ENCODE results near the gene IL12RB2. TPM values are rescaled to one million over a fixed set of nuclear protein-coding genes. Genes with fewer than 3 reads are reported as not detected.
"Not testable (repeated sequence)": the region's sequence is repeated elsewhere in the genome, so short reads cannot be mapped to it uniquely, and the experiment has no call there.

The IL12RB2 gene
- total and polyA plus RNA-seq, 3 experiments from 2014 or later: 6.8 to 35.1 (median 32.8) TPM

- peaks cover 0 to 36% (median 10%) of the 10 kb centered on the region in 3 donors for H3K36me3 Mint-ChIP-seq
- H3K9me3 Mint-ChIP-seq: no peaks in the 10 kb centered on the region
- H3K4me3 ChIP-seq (ENCODE audit: low read length): no peak overlapping the region
- H3K27ac Mint-ChIP-seq: peak overlapping the region in 1 of 8 donors; percentile 22
- H3K27me3 Mint-ChIP-seq: no peaks in the 10 kb centered on the region
- H3K4me1 ChIP-seq (ENCODE audit: insufficient read depth, low read length): no peaks in the 10 kb centered on the region
- H3K4me1 Mint-ChIP-seq: peaks cover 12 to 17% (median 16%) of the 10 kb centered on the region in 3 donors
- H3K4me3 Mint-ChIP-seq: no peak overlapping the region
- POLR2A ChIA-PET: no interaction called here
- H3K27me3 ChIP-seq (ENCODE audit: insufficient read depth, low read length, poor library complexity, severe bottlenecking): no peaks in the 10 kb centered on the region
- no peak overlapping the region for H3K27ac ChIP-seq (ENCODE audit: low read depth, low read length)
- H3K36me3 ChIP-seq (ENCODE audit: insufficient read depth, low read length): peaks cover 4% of the 10 kb centered on the region
- CTCF ChIA-PET: no interaction called here
- no peaks in the 10 kb centered on the region for H3K9me3 ChIP-seq (ENCODE audit: low read length)
- no peak for DNase-seq
Measured at GRCh38 chr1:67407498-67407897, 99.8 kb downstream of the IL12RB2 start.

- H3K9me3 ChIP-seq (ENCODE audit: low read length): no peaks in the 10 kb centered on the region
- no peak for DNase-seq
- H3K27ac Mint-ChIP-seq: peak overlapping the region in 6 of 8 donors; percentile 1 to 65 (median 24)
- H3K4me3 ChIP-seq (ENCODE audit: low read length): no peak overlapping the region
- peaks cover 12 to 17% (median 16%) of the 10 kb centered on the region in 3 donors for H3K4me1 Mint-ChIP-seq
- peaks cover 0 to 40% (median 10%) of the 10 kb centered on the region in 3 donors for H3K36me3 Mint-ChIP-seq
- H3K4me3 Mint-ChIP-seq: no peak overlapping the region
- no peaks in the 10 kb centered on the region for H3K9me3 Mint-ChIP-seq
- peaks cover 7% of the 10 kb centered on the region for H3K36me3 ChIP-seq (ENCODE audit: insufficient read depth, low read length)
- no peaks in the 10 kb centered on the region for H3K27me3 ChIP-seq (ENCODE audit: insufficient read depth, low read length, poor library complexity, severe bottlenecking)
- H3K27ac ChIP-seq (ENCODE audit: low read depth, low read length): no peak overlapping the region
- ChIA-PET CTCF (interaction anchor here (0.6 to 1.4 kb wide), 2 partner anchors 64 to 112 kb away, joined by 3 read pairs; no protein-coding TSS in a partner anchor), POLR2A (interaction anchor here (1.4 kb wide), 1 partner anchor 22 kb away, joined by 4 read pairs; the partner anchor contains the start of gene SERBP1)
- H3K4me1 ChIP-seq (ENCODE audit: insufficient read depth, low read length): no peaks in the 10 kb centered on the region
- no peaks in the 10 kb centered on the region for H3K27me3 Mint-ChIP-seq
Measured at GRCh38 chr1:67408148-67408547, 100.5 kb downstream of the IL12RB2 start.

GRCh38 chr1:67413101-67413500 lies 105.4 kb downstream of the IL12RB2 start:
- H3K27me3 Mint-ChIP-seq; DNase-seq; H3K4me1 ChIP-seq (ENCODE audit: insufficient read depth, low read length); H3K27me3 ChIP-seq (ENCODE audit: insufficient read depth, low read length, poor library complexity, severe bottlenecking); H3K4me3 Mint-ChIP-seq; CTCF ChIA-PET; H3K9me3 ChIP-seq (ENCODE audit: low read length); H3K27ac ChIP-seq (ENCODE audit: low read depth, low read length); H3K9me3 Mint-ChIP-seq; POLR2A ChIA-PET; H3K4me3 ChIP-seq (ENCODE audit: low read length): not testable (repeated sequence)
- Mint-ChIP-seq H3K27ac (peak overlapping the region in 2 of 8 donors; percentile 27 to 71), H3K4me1 (peaks cover 30 to 45% (median 40%) of the 10 kb centered on the region in 3 donors), H3K36me3 (peaks cover 0 to 85% (median 19%) of the 10 kb centered on the region in 3 donors)
- H3K36me3 ChIP-seq (ENCODE audit: insufficient read depth, low read length): peaks cover 36% of the 10 kb centered on the region

GRCh38 chr1:67414574-67414973 lies 106.9 kb downstream of the IL12RB2 start:
- no peak overlapping the region for H3K4me3 ChIP-seq (ENCODE audit: low read length)
- H3K9me3 ChIP-seq (ENCODE audit: low read length): no peaks in the 10 kb centered on the region
- Mint-ChIP-seq H3K27me3 (no peaks in the 10 kb centered on the region), H3K27ac (peak overlapping the region in 4 of 8 donors; percentile 1 to 69 (median 44)), H3K4me3 (no peak overlapping the region), H3K36me3 (peaks cover 0 to 93% (median 18%) of the 10 kb centered on the region in 3 donors), H3K9me3 (no peaks in the 10 kb centered on the region), H3K4me1 (peaks cover 37 to 50% (median 48%) of the 10 kb centered on the region in 3 donors)
- no peak for DNase-seq
- H3K27me3 ChIP-seq (ENCODE audit: insufficient read depth, low read length, poor library complexity, severe bottlenecking): no peaks in the 10 kb centered on the region
- CTCF ChIA-PET: no interaction called here
- POLR2A ChIA-PET: no interaction called here
- H3K27ac ChIP-seq (ENCODE audit: low read depth, low read length): no peak overlapping the region
- H3K4me1 ChIP-seq (ENCODE audit: insufficient read depth, low read length): no peaks in the 10 kb centered on the region
- peaks cover 50% of the 10 kb centered on the region for H3K36me3 ChIP-seq (ENCODE audit: insufficient read depth, low read length)

DNA sequence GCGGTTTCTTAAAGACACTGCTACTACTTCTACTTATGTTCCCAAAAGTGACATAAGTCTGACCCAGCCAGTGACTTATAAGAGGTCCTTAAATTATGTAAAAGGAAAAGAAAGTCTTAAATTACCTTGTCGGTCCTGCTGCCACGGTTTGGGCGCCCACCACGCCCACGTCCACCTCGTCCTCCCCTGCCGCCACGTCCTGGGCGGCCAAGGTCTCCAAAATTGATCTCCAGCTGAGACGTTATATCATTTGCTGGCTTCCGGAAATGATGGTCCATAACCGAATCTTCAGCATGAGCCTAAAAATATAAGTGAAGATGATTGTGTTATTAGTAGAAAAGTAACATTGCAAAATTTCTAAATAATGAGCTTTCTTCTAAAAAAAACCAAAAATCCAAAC lies 107.4 kb downstream of the IL12RB2 start:
- H3K27me3 Mint-ChIP-seq: no peaks in the 10 kb centered on the region
- H3K4me1 Mint-ChIP-seq: peaks cover 39 to 54% (median 50%) of the 10 kb centered on the region in 3 donors
- no peak overlapping the region for H3K27ac ChIP-seq (ENCODE audit: low read depth, low read length)
- peak overlapping the region in 5 of 8 donors; percentile 1 to 85 (median 32) for H3K27ac Mint-ChIP-seq
- H3K4me1 ChIP-seq (ENCODE audit: insufficient read depth, low read length): no peaks in the 10 kb centered on the region
- ChIA-PET CTCF (no interaction called here), POLR2A (no interaction called here)
- H3K36me3 ChIP-seq (ENCODE audit: insufficient read depth, low read length): peaks cover 50% of the 10 kb centered on the region
- no peaks in the 10 kb centered on the region for H3K9me3 ChIP-seq (ENCODE audit: low read length)
- H3K27me3 ChIP-seq (ENCODE audit: insufficient read depth, low read length, poor library complexity, severe bottlenecking): no peaks in the 10 kb centered on the region
- no peak for DNase-seq
- no peaks in the 10 kb centered on the region for H3K9me3 Mint-ChIP-seq
- peaks cover 0 to 92% (median 18%) of the 10 kb centered on the region in 3 donors for H3K36me3 Mint-ChIP-seq
- no peak overlapping the region for H3K4me3 ChIP-seq (ENCODE audit: low read length)
- no peak overlapping the region for H3K4me3 Mint-ChIP-seq

- not testable (repeated sequence) for H3K27ac ChIP-seq (ENCODE audit: low read depth, low read length); H3K27me3 ChIP-seq (ENCODE audit: insufficient read depth, low read length, poor library complexity, severe bottlenecking); H3K4me3 Mint-ChIP-seq; H3K4me3 ChIP-seq (ENCODE audit: low read length); H3K27me3 Mint-ChIP-seq; DNase-seq; H3K9me3 Mint-ChIP-seq; H3K9me3 ChIP-seq (ENCODE audit: low read length)
- ChIA-PET CTCF (interaction anchor here (1.0 kb wide), 1 partner anchor 12 kb away, joined by 3 read pairs; the partner anchor contains the start of gene SERBP1), POLR2A (interaction anchor here (0.6 kb wide), 1 partner anchor 45 kb away, joined by 3 read pairs; no protein-coding TSS in a partner anchor)
- Mint-ChIP-seq H3K36me3 (peaks cover 0 to 94% (median 18%) of the 10 kb centered on the region in 3 donors), H3K4me1 (peaks cover 51 to 71% (median 71%) of the 10 kb centered on the region in 3 donors), H3K27ac (peak overlapping the region in 4 of 8 donors; percentile 12 to 80 (median 30))
- Histone ChIP-seq H3K36me3 (ENCODE audit: insufficient read depth, low read length) (peaks cover 66% of the 10 kb centered on the region), H3K4me1 (ENCODE audit: insufficient read depth, low read length) (peaks cover 17% of the 10 kb centered on the region)
Measured at GRCh38 chr1:67417733-67418132, 110.1 kb downstream of the IL12RB2 start.

DNA sequence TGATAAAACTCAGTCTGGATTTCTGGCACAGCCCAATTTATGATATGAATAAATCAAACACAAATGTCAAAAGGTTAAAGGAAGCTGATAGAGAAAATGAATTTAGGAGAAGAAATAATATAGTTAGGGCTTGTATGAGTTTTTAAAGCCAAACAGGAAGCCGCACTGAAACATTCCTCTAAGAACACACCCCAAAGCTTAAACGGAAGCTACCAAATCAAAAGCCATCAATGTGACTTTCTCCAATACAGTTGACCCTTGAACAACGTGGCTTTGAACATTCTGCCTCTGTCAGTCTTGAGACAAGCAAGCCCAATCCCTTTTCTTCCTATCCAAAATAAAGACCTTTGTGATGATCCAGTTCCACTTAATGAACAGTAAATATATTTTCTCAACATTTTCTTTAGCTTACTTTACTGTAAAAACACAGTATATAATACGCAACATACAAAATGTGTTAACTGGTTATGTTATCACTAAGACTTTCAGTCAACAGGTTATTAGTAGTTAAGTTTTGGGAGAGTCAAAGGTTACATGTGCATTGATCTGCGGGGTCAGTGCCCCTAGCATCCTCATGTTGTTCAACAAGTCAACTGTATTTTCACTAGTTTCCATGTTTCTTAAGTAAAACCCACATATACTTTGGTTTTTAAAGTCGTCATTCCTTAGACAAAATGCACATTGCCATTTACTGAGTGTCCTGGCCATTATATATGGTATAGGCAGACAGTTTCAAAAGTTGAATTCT lies 111.3 kb downstream of the IL12RB2 start:
- Mint-ChIP-seq H3K36me3 (peaks cover under 1 to 94% (median 22%) of the 10 kb centered on the region in 3 donors), H3K4me3 (peak overlapping the region in 4 of 7 donors; percentile 9 to 44 (median 29)), H3K27ac (peak overlapping the region; percentile 54 to 83 (median 74)), H3K4me1 (peaks cover 54 to 76% (median 74%) of the 10 kb centered on the region in 3 donors), H3K27me3 (no peaks in the 10 kb centered on the region), H3K9me3 (no peaks in the 10 kb centered on the region)
- POLR2A ChIA-PET: interaction anchor here (1.3 kb wide), 1 partner anchor 10 kb away, joined by 9 read pairs; no protein-coding TSS in a partner anchor
- Histone ChIP-seq H3K36me3 (ENCODE audit: insufficient read depth, low read length) (peaks cover 65% of the 10 kb centered on the region), H3K4me3 (ENCODE audit: low read length) (no peak overlapping the region), H3K27ac (ENCODE audit: low read depth, low read length) (no peak overlapping the region), H3K27me3 (ENCODE audit: insufficient read depth, low read length, poor library complexity, severe bottlenecking) (no peaks in the 10 kb centered on the region), H3K9me3 (ENCODE audit: low read length) (no peaks in the 10 kb centered on the region), H3K4me1 (ENCODE audit: insufficient read depth, low read length) (peaks cover 17% of the 10 kb centered on the region)
- no peak for DNase-seq
- CTCF ChIA-PET: no interaction called here

DNA sequence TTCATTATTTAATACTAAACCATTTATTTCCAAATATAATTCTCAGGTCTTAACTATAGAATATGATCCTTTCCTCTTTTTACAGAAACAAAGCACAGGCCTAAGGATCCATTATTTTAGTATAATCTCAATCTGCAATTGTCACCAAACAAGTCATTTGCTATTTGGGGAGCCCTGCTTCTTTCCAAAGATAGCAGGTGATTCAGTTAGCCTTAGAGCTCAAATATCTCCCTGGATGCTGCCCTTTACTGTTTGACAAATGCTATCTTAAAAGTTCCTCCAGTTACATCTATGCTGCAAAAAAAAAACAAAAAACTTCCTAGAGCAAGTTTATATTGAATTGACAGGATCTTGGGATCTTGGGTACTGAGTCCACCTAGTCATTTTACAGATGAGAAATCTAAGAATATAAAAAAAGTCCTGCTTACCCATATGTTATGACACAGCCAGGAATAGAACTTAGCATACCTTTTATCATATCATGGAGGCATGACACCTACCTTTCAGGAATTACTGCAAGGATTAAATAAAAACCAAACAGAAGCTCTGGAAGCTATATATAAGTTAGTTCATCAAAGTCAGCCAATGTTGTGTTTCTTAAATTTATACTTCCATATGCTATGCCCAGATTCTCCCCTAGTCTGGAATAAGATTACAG lies 113.3 kb downstream of the IL12RB2 start:
- Histone ChIP-seq H3K27ac (ENCODE audit: low read depth, low read length) (no peak overlapping the region), H3K4me3 (ENCODE audit: low read length) (no peak overlapping the region), H3K36me3 (ENCODE audit: insufficient read depth, low read length) (peaks cover 62% of the 10 kb centered on the region), H3K27me3 (ENCODE audit: insufficient read depth, low read length, poor library complexity, severe bottlenecking) (no peaks in the 10 kb centered on the region), H3K9me3 (ENCODE audit: low read length) (no peaks in the 10 kb centered on the region), H3K4me1 (ENCODE audit: insufficient read depth, low read length) (peaks cover 25% of the 10 kb centered on the region)
- CTCF ChIA-PET: no interaction called here
- Mint-ChIP-seq H3K4me3 (peak overlapping the region in 1 of 7 donors; percentile 44), H3K4me1 (peaks cover 57 to 77% (median 74%) of the 10 kb centered on the region in 3 donors), H3K27me3 (no peaks in the 10 kb centered on the region), H3K36me3 (peaks cover 10 to 94% (median 29%) of the 10 kb centered on the region in 3 donors), H3K9me3 (no peaks in the 10 kb centered on the region), H3K27ac (peak overlapping the region in 7 of 8 donors; percentile 1 to 87 (median 59))
- POLR2A ChIA-PET: no interaction called here
- DNase-seq: no peak

Measured in CD8-positive, alpha-beta memory T cell (primary cell).